ENCODE results near the gene POC1A.
A peak's percentile ranks its signal among the peaks of the same experiment; 100 is the strongest.

The POC1A gene

DNA sequence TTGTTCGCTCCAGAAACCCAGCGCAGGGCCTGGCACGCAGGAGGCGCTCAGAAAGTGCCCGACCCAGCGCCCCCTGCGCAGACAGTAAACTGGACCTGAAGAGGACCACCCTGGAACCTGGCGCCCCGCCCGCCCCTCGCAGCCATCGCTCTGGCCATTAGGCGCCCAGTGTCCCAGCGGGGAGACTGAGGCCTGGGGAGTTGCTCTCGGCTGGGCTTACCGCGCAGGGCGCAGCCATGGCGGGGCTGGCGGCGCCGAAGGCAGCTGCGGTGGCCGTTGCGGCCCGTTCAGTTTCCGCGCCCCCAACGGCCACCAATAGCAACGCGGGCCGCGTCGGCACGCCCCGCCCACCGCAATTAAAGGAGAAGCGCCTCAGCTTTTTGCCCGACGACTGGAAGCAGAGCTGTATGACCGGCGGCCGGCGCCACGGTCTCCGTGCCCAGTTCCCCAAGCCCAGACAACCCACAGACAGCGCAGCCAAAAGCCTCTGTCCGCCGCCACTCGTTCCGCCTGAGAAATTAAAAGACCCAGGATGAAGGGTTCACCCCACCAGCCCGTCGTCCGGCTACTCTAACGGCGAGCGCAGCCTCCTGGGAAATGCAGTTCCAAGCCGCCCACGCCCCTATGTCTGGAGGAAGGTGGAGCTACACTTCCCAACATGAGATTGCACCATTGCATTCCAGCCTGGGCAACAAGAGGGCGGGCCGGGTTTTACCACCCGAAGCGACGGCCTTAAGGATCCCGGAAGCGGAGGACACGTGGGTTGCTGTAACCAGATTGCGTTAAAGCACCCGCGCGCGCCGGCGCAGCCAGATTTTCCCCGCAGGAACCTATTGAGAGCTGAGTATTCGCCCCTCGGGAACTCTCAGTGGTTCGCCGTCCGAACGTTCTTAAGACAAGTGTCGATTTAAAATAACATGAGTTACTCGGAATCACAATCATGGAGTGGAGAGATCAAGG is at the start of gene POC1A:
Gene POC1A, minus strand, starts transcription at position 289 of the 960 bp plus-strand sequence. Its CDS starts 51 bp downstream, at position 238.
- DNase-seq: peak; percentile 89

DNA sequence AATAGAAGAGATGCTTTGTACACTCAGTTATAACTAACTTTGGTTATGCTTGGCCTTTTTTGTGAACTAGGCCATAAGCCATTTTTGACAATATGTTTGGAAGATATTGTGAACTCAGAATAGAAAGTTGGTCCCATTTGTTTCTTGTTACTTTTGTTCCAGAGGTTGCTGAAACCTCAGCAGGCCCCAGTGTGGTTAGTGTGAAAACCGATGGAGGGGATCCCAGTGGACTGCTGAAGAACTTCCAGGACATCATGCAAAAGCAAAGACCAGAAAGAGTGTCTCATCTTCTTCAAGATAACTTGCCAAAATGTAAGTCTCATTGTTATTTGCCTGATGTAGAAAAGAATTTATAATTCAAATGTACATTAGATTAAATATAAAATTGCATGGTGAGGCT is 49.5 kb upstream of the POC1A start:
- no peak for DNase-seq

DNA sequence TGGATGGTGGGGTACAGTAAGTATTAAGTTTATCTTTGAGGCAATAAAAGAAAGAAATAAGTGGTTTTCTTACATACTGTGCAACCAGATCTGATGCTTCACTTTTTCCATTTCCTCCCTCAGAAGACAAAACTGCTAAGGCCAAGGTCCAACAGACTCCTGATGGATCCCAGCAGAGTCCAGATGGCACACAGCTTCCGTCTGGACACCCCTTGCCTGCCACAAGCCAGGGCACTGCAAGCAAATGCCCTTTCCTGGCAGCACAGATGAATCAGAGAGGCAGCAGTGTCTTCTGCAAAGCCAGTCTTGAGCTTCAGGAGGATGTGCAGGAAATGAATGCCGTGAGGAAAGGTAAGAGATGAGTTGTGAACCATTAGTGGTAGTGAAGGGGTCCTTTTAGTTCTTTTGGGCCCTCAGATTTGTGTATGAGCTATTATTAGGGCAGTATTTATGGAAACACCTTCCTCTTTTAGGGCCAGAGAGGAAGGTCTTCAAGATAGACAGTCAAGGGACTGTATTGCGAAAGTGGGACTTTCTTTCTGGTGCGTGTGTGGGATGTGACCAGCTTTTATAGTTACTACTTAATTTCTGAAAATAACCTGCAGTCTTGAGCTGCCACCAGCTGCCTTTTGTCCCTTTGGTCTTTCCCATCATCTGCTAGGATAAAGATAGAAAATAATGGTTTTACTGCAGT is 48.3 kb upstream of the POC1A start:
- no peak for DNase-seq

DNA sequence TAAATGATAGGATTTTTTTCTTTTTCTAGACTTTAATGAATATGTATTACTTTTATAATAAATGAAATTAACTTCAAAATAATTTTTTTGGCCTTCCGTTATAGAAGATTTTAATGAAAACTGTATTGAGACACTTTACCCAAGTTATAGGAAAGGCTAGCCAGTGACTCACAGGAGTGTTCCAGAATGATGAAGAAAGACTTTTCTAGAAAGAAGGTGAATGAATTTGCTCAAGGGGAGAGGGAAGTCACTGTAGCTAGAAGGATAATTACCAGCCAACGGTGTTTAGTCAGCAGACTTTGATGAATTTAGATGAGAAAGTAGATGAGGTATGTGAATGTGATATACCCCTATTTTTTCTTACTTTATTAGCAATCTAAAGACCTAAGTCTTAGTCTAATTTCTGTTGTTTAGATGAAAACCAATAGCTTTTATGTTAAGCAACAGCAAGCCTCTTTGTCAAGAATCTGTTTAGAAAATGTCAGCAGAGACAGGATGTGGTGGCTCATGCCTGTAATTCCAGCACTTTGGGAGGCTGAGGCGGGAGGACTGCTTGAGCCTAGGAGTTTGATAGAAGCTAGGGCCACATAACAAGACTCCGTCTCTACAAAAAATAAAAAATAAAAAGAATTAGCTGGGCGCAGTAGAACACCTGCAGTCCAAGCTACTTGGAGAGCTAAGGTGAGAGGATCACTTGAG is 46.9 kb upstream of the POC1A start:
- no peak for DNase-seq

DNA sequence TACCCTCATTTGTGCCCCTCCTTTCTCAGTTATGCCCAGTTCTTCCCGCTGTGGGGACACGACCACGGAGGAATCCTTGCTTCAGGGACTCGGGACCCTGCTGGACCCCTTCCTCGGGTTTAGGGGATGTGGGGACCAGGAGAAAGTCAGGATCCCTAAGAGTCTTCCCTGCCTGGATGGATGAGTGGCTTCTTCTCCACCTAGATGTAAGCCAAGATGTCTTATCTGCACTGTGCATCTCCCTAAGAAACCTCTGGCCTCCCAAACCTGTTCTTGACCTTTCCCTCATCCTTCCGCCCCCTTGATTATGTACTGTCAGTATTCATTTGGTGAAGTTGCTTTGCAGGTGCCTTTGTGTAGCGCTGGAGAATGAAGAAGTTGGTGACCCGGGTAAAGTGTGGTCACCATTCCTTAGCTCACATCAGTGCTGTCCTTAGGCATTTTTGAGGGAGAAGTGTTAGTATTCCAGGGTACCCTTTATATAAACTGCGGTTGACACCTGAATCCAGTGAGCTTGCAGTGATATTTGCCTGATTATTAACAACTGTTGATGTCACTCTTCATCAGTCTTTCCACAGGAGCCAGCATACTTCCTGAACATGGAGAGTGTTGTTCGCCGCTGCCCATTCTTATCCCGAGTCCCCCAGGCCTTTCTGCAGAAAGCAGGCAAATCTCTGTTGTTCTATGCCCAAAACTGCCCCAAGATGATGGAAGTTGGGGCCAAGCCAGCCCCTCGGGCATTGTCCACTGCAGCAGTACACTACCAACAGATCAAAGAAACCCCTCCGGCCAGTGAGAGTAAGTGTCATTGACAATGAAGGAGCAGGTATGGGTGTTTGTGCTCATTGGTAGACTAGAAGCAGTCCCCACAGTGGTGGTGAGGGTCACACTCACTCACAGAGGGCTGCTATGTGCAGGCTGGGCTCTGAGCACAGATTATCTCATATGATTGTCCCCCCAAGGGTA is 44.7 kb upstream of the POC1A start:
- no peak for DNase-seq

DNA sequence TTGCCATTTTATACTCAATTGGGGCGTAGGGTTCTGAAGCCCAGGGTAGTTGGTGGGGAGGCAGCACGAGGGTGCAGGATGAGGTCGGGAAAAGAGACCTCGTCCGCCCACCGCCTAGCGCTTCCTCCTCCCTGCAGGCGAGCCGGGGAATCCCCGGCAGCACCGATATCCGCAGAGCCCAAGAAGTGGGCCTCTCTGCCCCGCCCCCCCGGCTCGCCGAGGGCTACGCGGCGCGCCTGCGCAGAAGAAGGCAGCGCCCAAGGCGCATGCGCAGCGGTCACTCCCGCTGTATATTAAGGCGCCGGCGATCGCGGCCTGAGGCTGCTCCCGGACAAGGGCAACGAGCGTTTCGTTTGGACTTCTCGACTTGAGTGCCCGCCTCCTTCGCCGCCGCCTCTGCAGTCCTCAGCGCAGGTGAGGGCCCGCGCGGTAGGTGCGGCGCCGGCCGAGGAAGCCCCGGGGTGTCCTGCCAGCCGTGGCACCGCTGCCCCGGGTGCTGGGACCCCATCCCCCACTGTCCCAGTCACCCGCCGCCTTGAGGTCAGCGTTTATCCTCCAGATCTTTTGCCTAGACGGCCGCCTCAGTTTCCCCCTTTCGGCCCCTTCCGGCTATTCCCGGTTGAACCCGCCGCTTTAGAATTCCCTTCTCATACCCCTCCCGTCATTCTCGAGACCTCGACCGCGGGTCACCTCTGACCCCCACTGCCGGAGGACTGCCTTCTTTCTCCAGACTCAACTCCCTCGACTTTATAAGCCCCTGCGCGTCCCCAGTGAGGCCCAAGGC is 43.8 kb upstream of the POC1A start, which contains the start of gene ALAS1:
Gene ALAS1, plus strand, starts transcription at position 319 of the 784 bp plus-strand sequence. CDS start 1,082 bp downstream, outside the sequence.
- peak; percentile 85 for DNase-seq

DNA sequence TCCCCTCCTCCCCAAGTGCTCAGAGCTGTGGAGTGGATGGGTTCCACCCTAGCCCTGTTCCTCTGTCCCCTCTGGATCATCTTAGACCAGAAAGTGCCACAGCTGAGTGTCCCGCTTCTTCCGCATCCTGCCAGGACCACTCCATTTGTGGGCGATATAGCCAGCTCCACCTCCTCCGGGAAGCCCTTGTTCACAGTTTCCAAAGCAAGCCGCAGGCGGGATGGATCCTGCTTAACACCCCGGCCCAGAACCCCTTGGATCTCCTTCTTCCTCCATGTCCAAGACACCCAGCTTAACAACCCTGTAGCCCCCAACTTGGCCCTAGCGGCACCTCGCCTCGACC is 43.2 kb upstream of the POC1A start:
- no peak for DNase-seq

DNA sequence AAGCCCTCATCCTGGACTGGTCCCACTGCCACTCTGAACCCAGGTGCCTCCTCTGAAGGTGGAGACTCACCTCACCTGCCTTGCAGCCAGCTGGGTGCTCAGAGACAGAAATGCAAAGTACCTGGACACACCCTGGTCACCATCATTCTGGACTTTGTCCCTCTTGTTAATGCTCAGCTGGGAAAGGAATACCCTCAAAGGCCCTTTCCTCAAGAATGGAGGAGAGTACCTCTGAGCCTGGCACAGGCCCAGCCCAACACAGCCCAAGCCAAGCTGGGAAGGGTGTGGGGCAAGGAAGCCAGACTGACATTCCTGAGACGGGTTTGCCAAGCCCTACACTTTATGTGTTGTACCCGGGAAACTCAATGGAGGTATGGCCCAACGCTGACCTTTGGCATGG is 42.8 kb upstream of the POC1A start:
- DNase-seq: no peak

DNA sequence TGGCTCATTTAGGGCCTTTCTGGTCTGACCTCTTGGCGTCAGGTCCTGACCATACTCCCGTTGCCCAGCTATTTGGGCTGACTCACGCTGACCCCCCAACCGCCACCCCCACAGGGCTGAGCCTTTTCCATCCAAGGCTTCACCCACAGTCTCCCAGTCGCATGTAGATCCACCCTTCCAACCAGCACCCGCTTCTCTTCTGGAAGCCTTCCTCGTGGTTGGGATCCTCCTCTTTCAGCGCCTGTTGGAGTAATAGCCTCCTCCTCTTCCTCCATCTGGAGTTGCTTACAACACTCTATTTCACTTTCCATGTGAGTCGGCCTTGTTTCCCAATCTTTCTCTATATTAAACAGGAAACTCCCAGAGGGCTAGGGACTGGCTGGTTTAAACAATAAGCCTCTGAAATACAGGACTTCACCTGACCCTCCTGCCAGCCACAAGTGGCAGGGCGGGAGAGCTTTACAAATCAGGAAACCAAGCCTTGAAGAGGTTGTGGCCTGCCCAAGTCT is 41.7 kb upstream of the POC1A start:
- no peak for DNase-seq

DNA sequence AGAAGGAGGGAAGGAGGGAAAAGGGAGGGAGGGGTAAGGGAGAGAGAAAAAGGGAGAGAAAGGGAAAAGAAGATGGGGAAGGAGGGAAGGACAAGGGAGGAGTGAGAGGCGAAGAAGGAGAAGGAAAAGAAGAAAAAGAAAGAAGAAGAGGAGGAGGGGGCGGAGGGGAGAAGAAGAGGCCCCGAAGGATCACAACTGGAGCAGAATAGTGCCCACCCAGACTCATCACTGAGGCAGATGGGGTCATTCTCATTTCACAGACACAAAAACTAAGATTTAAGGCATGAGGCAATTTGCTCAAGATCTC is 41.0 kb upstream of the POC1A start:
- no peak for DNase-seq

DNA sequence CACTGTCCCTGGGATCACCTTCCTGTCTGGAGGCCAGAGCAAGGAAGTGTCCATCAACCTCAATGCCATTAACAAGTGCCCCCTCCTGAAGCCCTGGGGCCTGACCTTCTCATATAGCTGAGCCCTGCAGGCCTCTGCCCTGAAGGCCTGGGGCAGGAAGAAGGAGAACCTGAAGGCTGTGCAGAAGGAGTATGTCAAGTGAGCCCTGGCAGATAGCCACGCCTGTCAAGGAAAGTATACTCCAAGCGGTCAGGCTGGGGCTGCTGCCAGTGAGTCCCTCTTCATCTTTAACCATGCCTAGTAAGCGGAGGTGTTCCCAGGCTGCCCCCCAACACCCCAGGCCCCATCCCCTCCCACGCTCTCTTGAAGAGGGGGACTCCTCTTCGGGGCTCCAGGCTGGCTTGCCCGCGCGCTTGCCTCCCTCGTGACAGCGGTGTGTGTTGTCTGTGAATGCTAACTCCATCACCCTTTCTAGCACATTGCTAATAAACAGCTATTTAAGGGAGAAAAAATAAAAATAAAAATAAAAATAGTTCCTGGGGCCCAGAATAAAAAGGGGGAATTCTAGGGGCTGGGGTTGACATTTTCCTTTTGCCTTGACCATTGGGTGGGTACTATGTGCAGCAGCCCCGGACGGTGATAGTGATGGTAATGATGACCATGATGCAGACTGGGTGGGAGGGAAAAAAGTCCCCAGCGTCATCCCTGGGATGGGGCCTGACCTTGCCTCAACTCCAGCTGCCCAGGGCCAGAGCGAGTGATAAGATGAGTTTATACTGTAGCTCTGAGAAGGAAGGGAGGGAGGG is 40.5 kb upstream of the POC1A start:
- no peak for DNase-seq

DNA sequence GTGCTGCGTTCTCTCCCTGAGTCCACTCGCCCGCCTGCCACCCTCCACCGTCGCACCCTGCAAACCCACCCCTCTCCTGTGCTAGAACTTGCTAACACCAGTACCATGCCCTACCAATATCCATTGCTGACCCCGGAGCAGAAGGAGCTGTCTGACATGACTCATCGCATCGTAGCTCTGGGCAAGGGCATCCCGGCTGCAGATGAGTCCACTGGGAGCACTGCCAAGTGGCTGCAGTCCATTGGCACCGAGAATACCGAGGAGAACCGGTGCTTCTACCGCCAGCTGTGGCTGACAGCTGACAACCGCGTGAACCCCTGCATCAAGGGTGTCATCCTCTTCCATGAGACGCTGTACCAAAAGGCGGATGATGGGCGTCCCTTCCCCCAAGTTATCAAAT is 38.8 kb upstream of the POC1A start:
- DNase-seq: no peak

DNA sequence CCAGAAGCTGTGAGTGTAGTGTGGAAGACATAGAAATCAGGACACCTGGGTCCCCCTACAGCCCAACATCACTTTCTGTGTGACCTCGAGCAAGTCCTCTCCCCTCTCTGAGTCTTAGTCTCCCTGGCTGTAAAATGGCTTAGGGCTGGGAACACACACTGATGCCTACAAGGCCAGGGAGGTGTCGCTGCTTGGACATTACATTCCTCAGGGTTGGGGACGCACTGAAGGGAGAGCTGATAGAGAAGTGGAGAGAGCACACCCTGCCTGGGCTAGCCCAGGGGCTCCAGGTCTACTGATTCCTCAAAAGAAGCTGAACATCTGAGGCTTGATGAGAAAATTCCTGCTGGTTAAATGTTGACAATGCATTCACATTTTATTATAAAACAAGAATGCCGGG is 37.4 kb upstream of the POC1A start:
- no peak for DNase-seq

DNA sequence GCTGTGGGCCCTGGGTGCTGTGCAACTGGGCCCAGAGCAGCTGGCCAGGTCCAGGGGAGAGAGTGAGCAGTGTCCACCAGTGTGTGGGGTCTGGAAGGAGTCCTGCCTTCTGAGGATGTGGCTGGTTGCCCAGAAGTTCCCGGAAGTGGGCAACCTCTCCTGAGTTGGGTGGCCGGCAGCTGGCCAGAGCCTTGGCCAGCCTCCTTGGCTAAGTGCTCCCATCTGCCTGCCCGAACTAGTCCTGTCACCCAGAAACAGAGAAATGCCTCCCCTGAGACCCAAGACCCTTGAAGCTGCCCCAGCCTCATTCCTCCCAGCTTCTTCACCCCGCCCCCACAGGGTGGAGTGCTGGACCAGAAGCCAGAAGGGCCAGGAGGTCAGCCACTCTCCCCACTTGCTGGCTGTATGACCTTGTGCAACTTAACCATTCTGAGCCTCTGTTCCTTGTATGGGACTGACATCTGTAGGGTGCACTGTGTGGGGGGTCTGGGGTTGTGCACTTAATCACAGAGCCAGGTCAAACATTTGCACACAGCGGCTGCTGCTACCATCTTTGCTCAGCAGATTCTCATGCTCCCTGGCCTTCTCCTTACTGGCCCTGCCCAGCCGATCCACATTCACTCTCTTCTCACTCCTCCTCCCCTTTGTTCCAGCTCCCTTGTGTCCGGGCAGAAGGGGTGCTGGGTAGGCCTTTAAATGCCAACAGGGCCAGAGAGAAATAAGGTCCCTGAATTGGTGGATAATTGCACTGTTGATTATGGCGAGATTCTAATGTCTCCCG is 36.3 kb upstream of the POC1A start:
- DNase-seq: no peak

DNA sequence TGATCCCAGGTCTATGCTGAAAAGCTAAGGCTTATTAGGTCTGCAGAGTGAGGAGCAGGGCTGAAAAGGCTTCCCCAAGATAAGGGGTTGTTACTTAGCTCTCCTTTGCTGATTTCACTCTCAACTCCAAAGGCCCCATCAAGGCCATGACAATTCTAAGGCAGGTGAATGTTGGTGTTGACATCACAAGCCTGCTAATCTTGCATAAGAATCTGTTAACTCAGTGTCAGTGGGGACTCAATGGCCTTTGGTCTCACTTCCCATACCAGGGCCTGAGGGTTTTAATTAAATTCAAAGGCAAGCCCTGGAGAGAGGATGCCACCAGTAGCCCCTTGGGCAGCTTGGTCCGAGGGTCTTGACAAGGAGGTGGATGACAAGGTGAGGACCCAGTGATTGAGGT is 34.3 kb upstream of the POC1A start:
- no peak for DNase-seq

DNA sequence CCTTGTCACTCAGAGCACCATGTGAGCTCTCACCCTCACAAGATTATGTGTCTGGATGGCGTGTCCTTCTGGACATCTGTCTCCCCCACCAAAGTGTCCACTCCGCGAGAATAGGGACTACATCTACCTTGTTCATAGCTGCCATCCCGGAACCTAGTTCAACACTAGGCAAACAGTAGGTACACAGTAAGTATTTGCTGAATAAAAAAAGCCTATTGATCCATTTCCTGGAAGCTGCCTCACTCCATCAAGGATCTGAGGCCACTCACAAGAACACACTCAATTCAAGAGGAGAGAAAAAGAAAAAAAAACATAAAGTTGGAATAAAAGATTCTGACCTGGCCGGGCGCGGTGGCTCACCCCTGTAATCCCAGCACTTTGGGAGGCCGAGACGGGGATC is 32.5 kb upstream of the POC1A start:
- DNase-seq: no peak

DNA sequence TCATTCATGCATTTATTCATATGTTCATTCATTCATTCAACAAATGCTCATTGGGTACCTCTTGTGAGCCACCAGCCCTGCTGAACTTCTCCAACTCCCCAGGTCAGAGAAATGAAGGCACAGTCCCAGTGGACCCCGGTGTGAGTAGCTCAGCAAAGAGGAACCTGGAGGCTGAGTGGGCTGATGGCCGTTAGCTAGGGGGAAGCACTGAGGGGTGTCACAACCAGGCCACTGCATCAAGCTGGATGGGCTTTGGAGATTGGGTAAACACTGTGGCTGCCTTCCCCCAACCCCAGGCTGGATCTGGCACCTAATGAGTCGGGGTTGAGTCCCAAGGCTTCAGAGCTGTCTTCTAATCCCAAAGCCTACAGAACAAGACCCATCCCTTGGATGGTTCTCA is 31.6 kb upstream of the POC1A start:
- DNase-seq: no peak

DNA sequence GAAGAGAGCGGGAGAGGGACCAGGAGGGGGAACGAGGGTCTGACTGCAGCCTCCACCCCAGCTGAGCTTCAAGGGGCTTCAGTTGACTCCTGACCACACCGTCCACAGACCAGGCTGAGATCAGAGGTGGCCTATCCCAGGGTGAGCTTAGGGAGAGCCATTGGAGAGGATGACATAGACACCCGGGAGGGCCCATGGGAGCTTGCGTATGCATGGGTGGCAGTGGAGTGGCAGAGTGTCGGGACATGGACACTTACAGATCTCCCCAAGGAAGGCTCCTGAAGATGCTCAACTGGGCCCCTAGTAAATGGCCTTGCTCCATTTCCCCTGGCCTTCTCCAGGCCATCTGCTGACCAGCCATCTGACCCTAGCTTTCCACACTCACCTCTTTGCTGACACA is 31.1 kb upstream of the POC1A start:
- DNase-seq: no peak

DNA sequence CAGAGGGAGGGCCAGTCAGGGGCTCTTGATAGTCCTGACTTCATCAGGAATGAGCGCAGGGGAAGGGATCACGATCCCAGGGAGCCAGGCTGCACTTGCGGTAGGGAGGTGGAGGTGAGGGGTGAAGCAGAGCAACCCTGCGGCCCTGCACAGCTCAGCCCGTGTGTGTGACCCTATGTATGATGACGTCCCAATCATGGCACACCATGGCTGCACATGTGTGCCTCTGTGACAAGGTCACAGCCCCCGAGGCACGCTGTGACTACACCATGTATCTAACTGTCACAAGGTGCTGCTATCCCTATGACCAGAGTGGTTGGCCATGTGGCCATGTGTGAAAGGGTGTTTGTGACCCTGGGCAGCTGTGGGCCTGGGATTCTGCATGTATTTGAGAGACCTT is 30.5 kb upstream of the POC1A start:
- DNase-seq: no peak

Data from stimulated activated naive CD4-positive, alpha-beta T cell treated with Interleukin-2 at 50 U/mL for 16 hours (primary cell).